Measurements from ENCODE around the gene RNF135. TPM values are rescaled to one million over a fixed set of nuclear protein-coding genes. Genes with fewer than 3 reads are reported as not detected.
"Not testable (repeated sequence)": the region's sequence is repeated elsewhere in the genome, so short reads cannot be mapped to it uniquely, and the experiment has no call there.

RNF135 gene
- total RNA-seq, 1 donor from 2014 or later = 10.6 TPM

- H3K4me3 Mint-ChIP-seq = no peak overlapping the region
- H3K27ac Mint-ChIP-seq = no peak overlapping the region
- H3K4me1 Mint-ChIP-seq (ENCODE audit: low read depth) = no peaks in the 10 kb centered on the region
- H3K27me3 Mint-ChIP-seq (ENCODE audit: insufficient read depth) = no peaks in the 10 kb centered on the region
- peaks cover 21% of the 10 kb centered on the region for H3K36me3 Mint-ChIP-seq (ENCODE audit: low read depth)
- intact Hi-C loops (cut with micrococcal nuclease) = no loop called here
- DNase-seq (ENCODE audit: low spot score) = no peak
- H3K9me3 Mint-ChIP-seq = no peaks in the 10 kb centered on the region
Measured at GRCh38 chr17:30996486-30996885, 25.6 kb downstream of the RNF135 start.

DNA sequence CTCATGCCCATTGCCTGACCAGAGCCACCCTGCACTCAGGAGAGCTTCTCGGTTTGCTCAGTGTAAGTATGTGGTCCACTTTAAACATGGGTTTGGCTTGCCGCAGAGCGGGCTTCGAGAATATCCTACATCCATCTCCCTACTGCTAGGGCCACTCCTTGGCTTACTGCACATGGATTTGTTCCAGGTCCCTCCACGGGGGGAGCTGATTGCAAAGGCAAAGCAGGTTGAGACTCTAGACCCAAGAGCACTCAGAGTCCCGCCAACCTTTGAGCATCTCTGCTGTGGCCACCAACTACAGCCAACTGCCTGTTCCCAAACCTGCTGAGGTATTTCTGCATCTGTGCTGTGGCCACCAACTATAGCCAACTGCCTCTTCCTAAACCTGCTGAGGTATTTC, 26.4 kb downstream of the RNF135 start:
- no peak overlapping the region for H3K4me3 Mint-ChIP-seq
- no peaks in the 10 kb centered on the region for H3K27me3 Mint-ChIP-seq (ENCODE audit: insufficient read depth)
- intact Hi-C loops (cut with micrococcal nuclease) = no loop called here
- H3K4me1 Mint-ChIP-seq (ENCODE audit: low read depth) = no peaks in the 10 kb centered on the region
- H3K36me3 Mint-ChIP-seq (ENCODE audit: low read depth) = peaks cover 21% of the 10 kb centered on the region
- no peak overlapping the region for H3K27ac Mint-ChIP-seq
- H3K9me3 Mint-ChIP-seq = no peaks in the 10 kb centered on the region
- no peak for DNase-seq (ENCODE audit: low spot score)

- no peaks in the 10 kb centered on the region for H3K4me1 Mint-ChIP-seq (ENCODE audit: low read depth)
- no peaks in the 10 kb centered on the region for H3K9me3 Mint-ChIP-seq
- H3K27me3 Mint-ChIP-seq (ENCODE audit: insufficient read depth) = no peaks in the 10 kb centered on the region
- no peak overlapping the region for H3K4me3 Mint-ChIP-seq
- DNase-seq (ENCODE audit: low spot score) = no peak
- peaks cover 24% of the 10 kb centered on the region for H3K36me3 Mint-ChIP-seq (ENCODE audit: low read depth)
- intact Hi-C loops (cut with micrococcal nuclease) = no loop called here
- H3K27ac Mint-ChIP-seq = no peak overlapping the region
Measured at GRCh38 chr17:30997842-30998241, 27.0 kb downstream of the RNF135 start.

- Mint-ChIP-seq H3K4me3 (no peak overlapping the region), H3K27me3 (ENCODE audit: insufficient read depth) (peaks cover 3% of the 10 kb centered on the region), H3K27ac (no peak overlapping the region), H3K9me3 (no peaks in the 10 kb centered on the region), H3K4me1 (ENCODE audit: low read depth) (peaks cover 9% of the 10 kb centered on the region), H3K36me3 (ENCODE audit: low read depth) (peaks cover 17% of the 10 kb centered on the region)
- intact Hi-C loops (cut with micrococcal nuclease) = no loop called here
- no peak for DNase-seq (ENCODE audit: low spot score)
Measured at GRCh38 chr17:31002047-31002446, 31.2 kb downstream of the RNF135 start.

- Mint-ChIP-seq H3K4me3 (no peak overlapping the region), H3K4me1 (ENCODE audit: low read depth) (peaks cover 20% of the 10 kb centered on the region), H3K9me3 (no peaks in the 10 kb centered on the region), H3K27me3 (ENCODE audit: insufficient read depth) (peaks cover 6% of the 10 kb centered on the region), H3K36me3 (ENCODE audit: low read depth) (peaks cover 9% of the 10 kb centered on the region), H3K27ac (no peak overlapping the region)
- DNase-seq (ENCODE audit: low spot score) = no peak
- intact Hi-C loops (cut with micrococcal nuclease) = no loop called here
Measured at GRCh38 chr17:31003225-31003866, 32.5 kb downstream of the RNF135 start.

GRCh38 chr17:31004160-31004559, 33.3 kb downstream of the RNF135 start:
- no peak for DNase-seq (ENCODE audit: low spot score)
- Mint-ChIP-seq H3K4me3 (no peak overlapping the region), H3K36me3 (ENCODE audit: low read depth) (peaks cover 9% of the 10 kb centered on the region), H3K4me1 (ENCODE audit: low read depth) (peaks cover 24% of the 10 kb centered on the region), H3K27ac (no peak overlapping the region), H3K27me3 (ENCODE audit: insufficient read depth) (peaks cover 6% of the 10 kb centered on the region), H3K9me3 (no peaks in the 10 kb centered on the region)
- intact Hi-C loops (cut with micrococcal nuclease) = no loop called here

GRCh38 chr17:31007695-31008373, 37.0 kb downstream of the RNF135 start:
- H3K9me3 Mint-ChIP-seq = no peaks in the 10 kb centered on the region
- H3K36me3 Mint-ChIP-seq (ENCODE audit: low read depth) = no peaks in the 10 kb centered on the region
- H3K4me1 Mint-ChIP-seq (ENCODE audit: low read depth) = peaks cover 30% of the 10 kb centered on the region
- H3K27me3 Mint-ChIP-seq (ENCODE audit: insufficient read depth) = peaks cover 16% of the 10 kb centered on the region
- intact Hi-C loops (cut with micrococcal nuclease) = loop anchor here (1.0 to 2.0 kb wide), 2 partner anchors 38 to 87 kb away; partner anchors contain the start of gene NF1
- H3K4me3 Mint-ChIP-seq = peak overlapping the region; percentile 85
- peak overlapping the region; percentile 70 for H3K27ac Mint-ChIP-seq
- DNase-seq (ENCODE audit: low spot score) = no peak

DNA sequence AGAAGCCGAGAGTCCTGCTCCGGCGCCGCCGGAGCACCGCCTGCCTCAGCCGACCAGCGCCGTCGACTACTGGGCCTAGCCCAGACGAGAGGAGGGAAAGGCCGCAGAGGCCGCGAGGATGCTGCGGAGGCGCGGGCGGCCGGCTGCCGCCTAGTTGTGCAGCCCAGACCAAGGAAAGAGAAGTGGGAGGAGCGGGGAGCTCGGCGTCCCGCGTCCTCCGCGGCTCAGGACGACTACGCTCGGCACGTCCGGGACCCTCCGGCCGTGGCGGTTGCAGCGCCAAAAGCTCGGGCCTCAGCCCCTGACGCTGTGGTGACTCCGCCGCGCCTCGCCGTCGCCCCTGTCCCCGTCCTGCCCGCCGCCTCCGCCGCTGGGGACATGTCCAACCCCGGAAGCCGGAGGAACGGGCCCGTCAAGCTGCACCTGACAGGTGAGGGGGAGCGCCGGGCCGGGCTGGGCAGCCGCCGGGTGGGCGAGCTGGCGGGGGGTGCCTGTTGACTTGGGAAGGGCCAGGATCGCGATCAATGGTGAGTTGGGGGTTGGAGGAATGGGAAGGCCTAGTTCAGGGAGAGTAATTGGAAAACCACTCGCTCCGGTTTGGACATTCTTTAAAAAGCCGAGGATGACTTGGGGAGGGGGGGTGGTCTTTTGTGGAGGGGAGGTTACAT, 37.7 kb downstream of the RNF135 start:
- peak overlapping the region; percentile 85 for H3K4me3 Mint-ChIP-seq
- peaks cover 30% of the 10 kb centered on the region for H3K4me1 Mint-ChIP-seq (ENCODE audit: low read depth)
- intact Hi-C loops (cut with micrococcal nuclease) = loop anchor here (1.0 to 2.0 kb wide), 2 partner anchors 38 to 86 kb away; partner anchors contain the start of gene NF1
- H3K27ac Mint-ChIP-seq = peak overlapping the region; percentile 70
- H3K9me3 Mint-ChIP-seq = no peaks in the 10 kb centered on the region
- no peaks in the 10 kb centered on the region for H3K36me3 Mint-ChIP-seq (ENCODE audit: low read depth)
- DNase-seq (ENCODE audit: low spot score) = peak; percentile 43
- peaks cover 16% of the 10 kb centered on the region for H3K27me3 Mint-ChIP-seq (ENCODE audit: insufficient read depth)

DNA sequence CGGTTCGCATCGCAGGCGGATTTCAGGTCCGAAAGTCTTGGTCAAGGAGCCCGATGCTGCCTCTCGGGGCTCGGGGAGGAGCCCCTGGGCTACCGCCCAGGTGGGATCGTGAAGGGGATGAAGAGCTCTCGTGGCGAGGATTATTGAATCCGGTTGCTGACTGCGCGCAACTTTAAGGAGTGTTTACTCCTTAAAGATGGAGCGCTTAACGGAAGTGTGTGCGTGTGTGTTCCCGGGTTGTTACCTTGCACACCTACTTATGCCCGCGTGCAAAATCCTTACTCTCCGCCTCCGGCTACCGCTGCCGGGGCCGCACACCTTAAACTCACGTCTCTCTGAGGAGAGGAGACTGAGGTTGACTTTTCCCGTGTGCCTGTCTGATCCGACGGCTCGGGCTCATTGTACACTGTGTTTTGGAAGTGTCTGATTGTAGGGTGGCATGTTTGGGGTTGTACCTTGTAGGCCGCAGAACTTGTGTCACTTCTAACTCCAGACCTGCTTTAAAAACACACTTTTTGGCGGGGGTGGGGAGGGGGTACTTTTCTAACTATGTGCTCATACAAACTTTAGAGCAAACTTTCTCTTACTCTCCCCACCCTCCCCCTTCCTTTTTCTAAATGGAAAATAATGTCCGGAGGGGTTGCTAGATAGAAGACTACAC, 38.3 kb downstream of the RNF135 start:
- Mint-ChIP-seq H3K27me3 (ENCODE audit: insufficient read depth) (peaks cover 16% of the 10 kb centered on the region), H3K4me3 (peak overlapping the region; percentile 85), H3K4me1 (ENCODE audit: low read depth) (peaks cover 30% of the 10 kb centered on the region), H3K27ac (peak overlapping the region; percentile 59)
- not testable (repeated sequence) for H3K9me3 Mint-ChIP-seq; DNase-seq (ENCODE audit: low spot score); H3K36me3 Mint-ChIP-seq (ENCODE audit: low read depth)
- intact Hi-C loops (cut with micrococcal nuclease) = loop anchor here (2.0 kb wide), 1 partner anchor 86 kb away; the partner anchor contains the start of gene NF1

GRCh38 chr17:31010014-31010413, 39.2 kb downstream of the RNF135 start:
- DNase-seq (ENCODE audit: low spot score); H3K9me3 Mint-ChIP-seq; H3K27ac Mint-ChIP-seq; H3K36me3 Mint-ChIP-seq (ENCODE audit: low read depth); intact Hi-C loops (cut with micrococcal nuclease): not testable (repeated sequence)
- H3K27me3 Mint-ChIP-seq (ENCODE audit: insufficient read depth) = peaks cover 16% of the 10 kb centered on the region
- peaks cover 30% of the 10 kb centered on the region for H3K4me1 Mint-ChIP-seq (ENCODE audit: low read depth)
- H3K4me3 Mint-ChIP-seq = peak overlapping the region; percentile 75

- Mint-ChIP-seq H3K36me3 (ENCODE audit: low read depth) (no peaks in the 10 kb centered on the region), H3K4me1 (ENCODE audit: low read depth) (peaks cover 9% of the 10 kb centered on the region), H3K9me3 (no peaks in the 10 kb centered on the region), H3K4me3 (no peak overlapping the region), H3K27ac (no peak overlapping the region), H3K27me3 (ENCODE audit: insufficient read depth) (peaks cover 13% of the 10 kb centered on the region)
- DNase-seq (ENCODE audit: low spot score) = no peak
- intact Hi-C loops (cut with micrococcal nuclease) = no loop called here
Measured at GRCh38 chr17:31013844-31014243, 43.0 kb downstream of the RNF135 start.

- DNase-seq (ENCODE audit: low spot score) = no peak
- Mint-ChIP-seq H3K27ac (no peak overlapping the region), H3K27me3 (ENCODE audit: insufficient read depth) (peaks cover 11% of the 10 kb centered on the region), H3K36me3 (ENCODE audit: low read depth) (no peaks in the 10 kb centered on the region), H3K4me3 (no peak overlapping the region), H3K4me1 (ENCODE audit: low read depth) (no peaks in the 10 kb centered on the region), H3K9me3 (no peaks in the 10 kb centered on the region)
- intact Hi-C loops (cut with micrococcal nuclease) = no loop called here
Measured at GRCh38 chr17:31015639-31016038, 44.8 kb downstream of the RNF135 start.

DNA sequence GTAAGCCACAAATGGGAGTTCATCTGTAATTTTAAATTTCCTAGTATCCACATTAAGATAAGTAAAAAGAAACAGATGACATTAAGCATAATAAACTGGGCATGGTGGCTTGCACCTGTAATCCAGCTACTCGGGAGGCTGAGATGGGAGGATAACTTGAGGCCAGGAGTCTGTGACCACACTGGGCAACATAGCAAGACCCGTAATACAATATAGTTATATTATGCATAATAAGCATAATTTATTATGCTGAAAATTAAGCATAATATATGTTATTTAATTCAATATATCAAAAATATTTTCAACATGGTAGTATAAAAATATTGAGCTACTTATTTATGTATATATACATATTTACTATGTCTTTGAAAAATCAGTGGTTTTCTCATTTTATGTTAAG, 48.2 kb downstream of the RNF135 start:
- H3K27me3 Mint-ChIP-seq (ENCODE audit: insufficient read depth) = peaks cover 3% of the 10 kb centered on the region

More for the DNA sequence above, 48.2 kb downstream of the RNF135 start:
- no peak for DNase-seq (ENCODE audit: low spot score)
- Mint-ChIP-seq H3K36me3 (ENCODE audit: low read depth) (no peaks in the 10 kb centered on the region), H3K4me1 (ENCODE audit: low read depth) (no peaks in the 10 kb centered on the region), H3K4me3 (no peak overlapping the region), H3K27ac (no peak overlapping the region), H3K9me3 (no peaks in the 10 kb centered on the region)
- intact Hi-C loops (cut with micrococcal nuclease) = no loop called here

Measured in activated T-helper 1 cell treated with anti-CD3 and anti-CD28 coated beads, Interleukin-12 subunit alpha, Interleukin-12 subunit beta, Interleukin-2, Interleukin-4 antibody, amounts not matched to agents 30 ng/mL and 10 ng/mL and 1 ng/mL, durations not matched to agents 14 hours and 24 hours and 36 hours (primary cell).